ENCODE measurements around the gene ARID5B.

Gene ARID5B

DNA sequence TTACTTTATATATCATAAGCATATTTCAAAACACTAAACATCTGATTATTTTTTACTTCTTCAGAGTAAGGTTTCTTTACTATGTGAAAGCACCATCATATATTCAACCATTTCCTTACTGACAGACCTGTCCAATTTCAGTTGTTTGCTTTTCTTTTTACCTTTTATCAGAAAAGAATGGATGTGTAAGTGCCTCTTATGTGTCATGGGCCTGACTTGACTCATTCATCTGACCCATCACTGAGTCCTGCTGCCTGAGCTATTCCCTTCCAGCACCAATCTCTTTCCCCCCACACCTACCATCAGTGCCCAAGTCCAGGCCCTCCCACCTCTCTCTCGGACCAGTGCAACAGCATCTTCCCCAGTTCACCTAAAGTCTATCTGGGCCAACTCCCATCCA lies 41.7 kb upstream of the ARID5B start:
- H3K14ac ChIP-seq (ENCODE audit: low read length), result no peak overlapping the region
- no peaks in the 10 kb centered on the region for H3K36me3 ChIP-seq (replicated peaks in 1 of 2; ENCODE audit: control insufficient read depth in 2 of 2, insufficient read depth in 2 of 2, low read length in 2 of 2)
- H2BK5ac ChIP-seq (ENCODE audit: low read length), result no peak overlapping the region
- H3K4me1 ChIP-seq (ENCODE audit: control insufficient read depth in 2 of 2, insufficient read depth in 1 of 2, low read depth in 1 of 2, low read length in 2 of 2), result no peaks in the 10 kb centered on the region
- H3K79me1 ChIP-seq (ENCODE audit: low read depth, low read length), result no peaks in the 10 kb centered on the region
- WGBS, 2 donors (ENCODE audit: extremely low coverage in 2 of 2, insufficient read length in 2 of 2, insufficient replicate concordance in 1 of 2), result no CpG with 5 or more reads among the region's 1 CpG
- no peak overlapping the region for H3K4me2 ChIP-seq (ENCODE audit: insufficient read depth, low read length, poor library complexity, severe bottlenecking)
- no peak overlapping the region for H3K4ac ChIP-seq (ENCODE audit: low read length)
- no peak overlapping the region for H3K18ac ChIP-seq (ENCODE audit: low read length)
- no peaks in the 10 kb centered on the region for H3K9me3 ChIP-seq (replicated peaks in 1 of 2; ENCODE audit: control insufficient read depth in 2 of 2, insufficient read depth in 1 of 2, low read depth in 1 of 2, low read length in 2 of 2)
- no peak overlapping the region for H2AFZ ChIP-seq (ENCODE audit: low read length)
- H2AK5ac ChIP-seq (ENCODE audit: low read depth, low read length), result no peak overlapping the region
- H2BK12ac ChIP-seq (ENCODE audit: low read length), result no peak overlapping the region
- H2BK15ac ChIP-seq (ENCODE audit: low read length), result no peak overlapping the region
- no peak overlapping the region for H3K9ac ChIP-seq (ENCODE audit: low read depth, low read length, poor library complexity)
- no peak overlapping the region for H4K8ac ChIP-seq (ENCODE audit: low read depth, low read length)
- H3K27ac ChIP-seq (replicated peaks; ENCODE audit: low read length), result no peak overlapping the region
- DNase-seq (ENCODE audit: low spot score), result no peak
- no peaks in the 10 kb centered on the region for H3K27me3 ChIP-seq (ENCODE audit: control insufficient read depth in 3 of 3, insufficient read depth in 3 of 3, low read depth in 1 of 3, low read length in 3 of 3)
- no peak overlapping the region for H3K4me3 ChIP-seq (ENCODE audit: low read length in 2 of 2)
- no peak overlapping the region for H3K23ac ChIP-seq (ENCODE audit: low read depth, low read length, poor library complexity)
- no peak overlapping the region for H2BK120ac ChIP-seq (ENCODE audit: low read depth, low read length)
- no peak overlapping the region for H4K91ac ChIP-seq (ENCODE audit: low read depth, low read length, poor library complexity)

DNA sequence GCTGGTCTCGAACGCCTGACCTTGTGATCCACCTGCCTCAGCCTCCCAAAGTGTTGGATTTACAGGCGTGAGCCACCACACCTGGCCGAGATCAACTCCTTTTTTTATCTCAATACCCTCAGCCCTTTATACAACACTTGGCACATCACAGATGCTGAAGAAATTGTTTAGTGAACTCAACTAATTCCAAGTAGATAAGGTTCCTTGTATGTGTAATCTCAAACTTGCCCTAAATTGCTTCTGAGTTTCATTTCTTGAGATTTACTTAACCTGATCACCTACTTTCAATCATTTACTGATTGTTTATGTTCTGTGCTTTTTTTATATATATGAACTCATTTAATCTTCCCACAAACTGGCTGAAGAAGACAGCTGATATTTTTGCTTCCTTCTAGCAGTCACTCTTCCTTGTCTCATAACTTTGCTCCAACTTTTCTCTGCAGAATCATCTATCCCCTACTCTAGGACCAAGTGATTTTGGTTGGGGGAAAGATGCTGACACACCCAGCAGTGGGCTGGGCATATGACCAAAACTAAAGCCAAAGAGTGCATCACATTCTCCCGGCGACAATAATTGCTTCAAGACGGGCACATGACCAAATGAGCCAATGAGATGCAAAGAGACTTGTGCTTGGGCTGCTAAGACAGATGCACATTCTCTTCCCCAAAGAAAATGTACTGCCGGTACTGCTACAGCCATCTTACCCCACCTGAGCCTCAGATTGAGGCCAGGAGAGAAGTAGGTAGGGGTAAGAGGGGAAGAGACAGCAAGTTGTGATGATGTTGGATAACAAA lies 40.3 kb upstream of the ARID5B start:
- Histone ChIP-seq H2BK120ac (ENCODE audit: low read depth, low read length) (no peak overlapping the region), H3K79me1 (ENCODE audit: low read depth, low read length) (no peaks in the 10 kb centered on the region), H3K4ac (ENCODE audit: low read length) (no peak overlapping the region), H3K27ac (replicated peaks; ENCODE audit: low read length) (no peak overlapping the region), H2BK5ac (ENCODE audit: low read length) (no peak overlapping the region), H2AFZ (ENCODE audit: low read length) (no peak overlapping the region), H2AK5ac (ENCODE audit: low read depth, low read length) (no peak overlapping the region), H3K36me3 (replicated peaks in 1 of 2; ENCODE audit: control insufficient read depth in 2 of 2, insufficient read depth in 2 of 2, low read length in 2 of 2) (no peaks in the 10 kb centered on the region), H3K27me3 (ENCODE audit: control insufficient read depth in 3 of 3, insufficient read depth in 3 of 3, low read depth in 1 of 3, low read length in 3 of 3) (no peaks in the 10 kb centered on the region), H3K4me3 (ENCODE audit: low read length in 2 of 2) (no peak overlapping the region), H3K4me2 (ENCODE audit: insufficient read depth, low read length, poor library complexity, severe bottlenecking) (no peak overlapping the region), H4K8ac (ENCODE audit: low read depth, low read length) (no peak overlapping the region), H3K9ac (ENCODE audit: low read depth, low read length, poor library complexity) (no peak overlapping the region), H4K91ac (ENCODE audit: low read depth, low read length, poor library complexity) (no peak overlapping the region), H3K23ac (ENCODE audit: low read depth, low read length, poor library complexity) (no peak overlapping the region), H3K4me1 (ENCODE audit: control insufficient read depth in 2 of 2, insufficient read depth in 1 of 2, low read depth in 1 of 2, low read length in 2 of 2) (no peaks in the 10 kb centered on the region), H2BK15ac (ENCODE audit: low read length) (no peak overlapping the region), H3K18ac (ENCODE audit: low read length) (no peak overlapping the region), H2BK12ac (ENCODE audit: low read length) (no peak overlapping the region), H3K14ac (ENCODE audit: low read length) (no peak overlapping the region), H3K9me3 (replicated peaks in 1 of 2; ENCODE audit: control insufficient read depth in 2 of 2, insufficient read depth in 1 of 2, low read depth in 1 of 2, low read length in 2 of 2) (no peaks in the 10 kb centered on the region)
- no CpG with 5 or more reads among the region's 8 CpGs for whole genome bisulfite sequencing, 2 donors (ENCODE audit: extremely low coverage in 2 of 2, insufficient read length in 2 of 2, insufficient replicate concordance in 1 of 2)
- DNase-seq (ENCODE audit: low spot score), result no peak

DNA sequence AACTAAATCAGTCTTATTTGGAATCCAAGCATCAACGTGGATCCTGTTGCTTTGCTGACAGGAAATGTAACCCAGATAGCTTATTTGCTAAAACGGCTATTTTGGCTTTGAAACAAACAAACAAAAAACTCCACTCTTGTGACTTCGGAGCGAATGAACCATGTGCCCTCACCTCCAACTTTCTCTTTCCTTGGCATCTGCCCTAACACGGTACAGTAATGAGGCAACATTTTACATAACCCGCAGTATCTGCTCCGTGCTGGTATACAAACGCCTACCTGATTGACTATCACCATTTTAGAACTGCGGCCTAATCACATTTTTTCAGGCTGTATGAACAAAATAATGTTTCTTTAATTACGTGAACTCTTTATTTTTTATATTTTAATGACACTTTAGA lies 37.5 kb upstream of the ARID5B start:
- no peak overlapping the region for H3K23ac ChIP-seq (ENCODE audit: low read depth, low read length, poor library complexity)

DNA sequence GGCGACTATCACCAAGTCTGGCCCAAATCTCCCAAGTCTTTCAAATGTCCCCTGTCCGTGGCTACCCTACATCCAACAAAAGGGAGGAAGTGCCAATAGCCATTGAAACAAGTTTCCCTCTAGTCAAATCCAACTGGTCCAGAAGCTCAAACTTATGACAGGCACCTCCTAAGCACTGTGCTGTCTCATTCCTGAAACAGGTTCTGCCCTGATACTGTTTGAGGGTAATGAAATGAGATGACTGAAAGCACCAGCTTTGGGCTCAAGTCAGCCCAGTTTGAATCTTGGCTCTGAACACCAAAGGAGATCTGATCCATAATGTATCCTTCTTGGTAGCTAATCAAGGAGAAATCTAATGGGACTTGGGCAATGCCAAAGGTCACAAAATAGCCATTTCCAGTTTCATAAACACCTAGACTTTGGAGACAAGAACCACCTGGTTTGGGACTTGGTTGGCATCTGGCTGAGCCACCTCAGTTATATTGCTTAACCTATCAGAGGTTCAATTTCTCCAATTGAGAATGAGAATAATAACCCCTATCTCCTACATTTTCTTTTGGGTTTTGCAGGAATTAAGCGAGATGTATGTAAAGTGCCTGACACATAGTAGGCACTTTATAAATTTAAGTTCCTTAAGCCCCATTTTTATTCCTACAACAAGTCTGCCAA lies 34.7 kb upstream of the ARID5B start:
- H4K8ac ChIP-seq (ENCODE audit: low read depth, low read length), result no peak overlapping the region
- WGBS, 2 donors (ENCODE audit: extremely low coverage in 2 of 2, insufficient read length in 2 of 2, insufficient replicate concordance in 1 of 2), result no CpG with 5 or more reads among the region's 3 CpGs
- H3K79me1 ChIP-seq (ENCODE audit: low read depth, low read length), result no peaks in the 10 kb centered on the region
- H2BK15ac ChIP-seq (ENCODE audit: low read length), result no peak overlapping the region
- no peak overlapping the region for H3K18ac ChIP-seq (ENCODE audit: low read length)
- no peak overlapping the region for H3K4ac ChIP-seq (ENCODE audit: low read length)
- H3K9me3 ChIP-seq (replicated peaks in 1 of 2; ENCODE audit: control insufficient read depth in 2 of 2, insufficient read depth in 1 of 2, low read depth in 1 of 2, low read length in 2 of 2), result no peaks in the 10 kb centered on the region
- H3K4me3 ChIP-seq (ENCODE audit: low read length in 2 of 2), result no peak overlapping the region
- H2BK5ac ChIP-seq (ENCODE audit: low read length), result no peak overlapping the region
- H2AFZ ChIP-seq (ENCODE audit: low read length), result no peak overlapping the region
- no peaks in the 10 kb centered on the region for H3K36me3 ChIP-seq (replicated peaks in 1 of 2; ENCODE audit: control insufficient read depth in 2 of 2, insufficient read depth in 2 of 2, low read length in 2 of 2)
- H3K14ac ChIP-seq (ENCODE audit: low read length), result no peak overlapping the region
- H4K91ac ChIP-seq (ENCODE audit: low read depth, low read length, poor library complexity), result no peak overlapping the region
- no peak overlapping the region for H2AK5ac ChIP-seq (ENCODE audit: low read depth, low read length)
- H3K4me2 ChIP-seq (ENCODE audit: insufficient read depth, low read length, poor library complexity, severe bottlenecking), result no peak overlapping the region
- no peak overlapping the region for H2BK12ac ChIP-seq (ENCODE audit: low read length)
- H3K9ac ChIP-seq (ENCODE audit: low read depth, low read length, poor library complexity), result no peak overlapping the region
- no peak overlapping the region for H3K23ac ChIP-seq (ENCODE audit: low read depth, low read length, poor library complexity)
- H3K27ac ChIP-seq (replicated peaks; ENCODE audit: low read length), result no peak overlapping the region
- H3K27me3 ChIP-seq (ENCODE audit: control insufficient read depth in 3 of 3, insufficient read depth in 3 of 3, low read depth in 1 of 3, low read length in 3 of 3), result no peaks in the 10 kb centered on the region
- H3K4me1 ChIP-seq (ENCODE audit: control insufficient read depth in 2 of 2, insufficient read depth in 1 of 2, low read depth in 1 of 2, low read length in 2 of 2), result no peaks in the 10 kb centered on the region
- no peak for DNase-seq (ENCODE audit: low spot score)
- no peak overlapping the region for H2BK120ac ChIP-seq (ENCODE audit: low read depth, low read length)

More for the DNA sequence above, 37.5 kb upstream of the ARID5B start:
- Histone ChIP-seq H3K36me3 (replicated peaks in 1 of 2; ENCODE audit: control insufficient read depth in 2 of 2, insufficient read depth in 2 of 2, low read length in 2 of 2) (no peaks in the 10 kb centered on the region), H3K4me2 (ENCODE audit: insufficient read depth, low read length, poor library complexity, severe bottlenecking) (no peak overlapping the region), H2AK5ac (ENCODE audit: low read depth, low read length) (no peak overlapping the region), H3K79me1 (ENCODE audit: low read depth, low read length) (no peaks in the 10 kb centered on the region), H3K14ac (ENCODE audit: low read length) (no peak overlapping the region), H2BK15ac (ENCODE audit: low read length) (no peak overlapping the region), H2BK5ac (ENCODE audit: low read length) (no peak overlapping the region), H3K4me1 (ENCODE audit: control insufficient read depth in 2 of 2, insufficient read depth in 1 of 2, low read depth in 1 of 2, low read length in 2 of 2) (no peaks in the 10 kb centered on the region), H3K4ac (ENCODE audit: low read length) (no peak overlapping the region), H4K8ac (ENCODE audit: low read depth, low read length) (no peak overlapping the region), H3K9ac (ENCODE audit: low read depth, low read length, poor library complexity) (no peak overlapping the region), H4K91ac (ENCODE audit: low read depth, low read length, poor library complexity) (no peak overlapping the region), H3K9me3 (replicated peaks in 1 of 2; ENCODE audit: control insufficient read depth in 2 of 2, insufficient read depth in 1 of 2, low read depth in 1 of 2, low read length in 2 of 2) (no peaks in the 10 kb centered on the region), H2BK120ac (ENCODE audit: low read depth, low read length) (no peak overlapping the region), H2AFZ (ENCODE audit: low read length) (no peak overlapping the region), H2BK12ac (ENCODE audit: low read length) (no peak overlapping the region), H3K18ac (ENCODE audit: low read length) (no peak overlapping the region), H3K27ac (replicated peaks; ENCODE audit: low read length) (no peak overlapping the region), H3K27me3 (ENCODE audit: control insufficient read depth in 3 of 3, insufficient read depth in 3 of 3, low read depth in 1 of 3, low read length in 3 of 3) (no peaks in the 10 kb centered on the region), H3K4me3 (ENCODE audit: low read length in 2 of 2) (no peak overlapping the region)
- no peak for DNase-seq (ENCODE audit: low spot score)
- WGBS, 2 donors (ENCODE audit: extremely low coverage in 2 of 2, insufficient read length in 2 of 2, insufficient replicate concordance in 1 of 2), result no CpG with 5 or more reads among the region's 10 CpGs
